Adrenal gland (tissue), 12 donors: ENCODE data around the gene NDUFS6. TPM values are rescaled to one million over a fixed set of nuclear protein-coding genes. Genes with fewer than 3 reads are reported as not detected.

Source experiments
- DNase-seq, 7 donors: peaks; one replicate each; pipeline ENCODE4 v3.0.0-alpha.2; 2019 to 2020
- H3K27ac ChIP-seq, 5 donors: fragments of 200-600 bp; sonication (generic) in 4 of 5; 1 replicate in 3 of 5; 2 replicates in 2 of 5; pipeline versions ENCODE4 v1.5.1 to v1.8.0; 2016 to 2020; ENCODE audit warnings: mild to moderate bottlenecking in 1 of 5
- H3K27me3 ChIP-seq: fragments of 200-600 bp; 2 replicates; pipeline ENCODE4 v1.8.0; 2021
- H3K36me3 ChIP-seq, 2 donors: fragments of 200-600 bp; replicated peaks in 1 of 2; 1 replicate in 1 of 2; 2 replicates in 1 of 2; pipeline versions ENCODE4 v1.5.1 to v1.8.0; 2018 to 2022
- H3K4me1 ChIP-seq, 2 donors: fragments of 200-600 bp; replicated peaks in 1 of 2; 1 replicate in 1 of 2; 2 replicates in 1 of 2; pipeline versions ENCODE4 v1.5.1 to v1.8.0; 2018 to 2021
- H3K4me3 ChIP-seq, 4 donors: fragments of 200-600 bp; sonication (generic) in 3 of 4; one replicate each; pipeline ENCODE4 v1.5.1; 2016 to 2018
- H3K9me3 ChIP-seq, 3 donors: fragments of 200-600 bp; sonication (generic) in 1 of 3; replicated peaks in 1 of 3; 1 replicate in 2 of 3; 2 replicates in 1 of 3; pipeline versions ENCODE4 v1.5.1 to v1.8.0; 2016 to 2021
- CTCF ChIP-seq, 6 experiments: fragments of 450-650 bp in 4 of 6; fragments of 200-600 bp in 2 of 6; sonication (generic) in 1 of 6; IDR thresholded peaks; 1 replicate in 5 of 6; 2 replicates in 1 of 6; pipeline versions ENCODE4 v1.5.1 to v1.8.0; 2016 to 2021; ENCODE audit warnings: antibody characterized with exemption in 6 of 6, mild to moderate bottlenecking in 2 of 6, moderate library complexity in 1 of 6
- POLR2A ChIP-seq, 2 donors: fragments of 450-650 bp; IDR thresholded peaks; one replicate each; pipeline ENCODE4 v1.6.1; 2017; ENCODE audit warnings: antibody characterized with exemption in 2 of 2, mild to moderate bottlenecking in 2 of 2, moderate library complexity in 1 of 2
- WGBS, 4 donors: extraction: QIAGEN DNeasy Blood & Tissue Kit in 2 of 4; methylation state at CpG; one replicate each; pipeline versions ENCODE4 v1.1.5 to v1.1.7; 2013 to 2017; 5-methylcytosine and 5-hydroxymethylcytosine counted together
- intact Hi-C, 2 donors: fragments of 100-400 bp; cut with DNase I; formaldehyde crosslinking; loops; one replicate each; pipeline versions ENCODE4 v1.14.1 to v1.15.0; 2022 to 2023
- polyA plus RNA-seq, 3 donors: library from polyadenylated mRNA; stranded (reverse); fragments of 200-250 nt in 2 of 3; fragments of 350-450 nt in 1 of 3; fragmentation: Illumina TruSeq in 1 of 3; extraction: RNeasy Lipid Tissue Mini Kit (QIAGEN cat#74804) in 1 of 3; gene quantifications; one replicate each; pipeline ENCODE4 v1.2.3, GENCODE V29; 2013 to 2014
- total RNA-seq, 9 donors: library from RNA; depleted of rRNA in 4 of 9; stranded (reverse); fragments of >200 nt in 4 of 9; fragments of 120-200 nt in 1 of 9; fragmentation: NEBNext Ultra II Directional in 1 of 9; extraction: Animal tissue kit (Norgen Biotek cat#: 25700) in 1 of 9; gene quantifications; one replicate each; pipeline versions ENCODE4 v1.1.0 to v1.2.4, GENCODE V29; 2013 to 2023
- donor health status: healthy with polysubstance abuse.
- donor health status: Bipolar disorder and iron deficiency.
- donor health status: DM: yes; HTN: yes; CAD: no.
- donor health status: DM: no; HTN: no; CAD: no.
- donor health status: DM: no; HTN: no; CAD: no.
- donor health status: DM: yes; HTN: yes; CAD: no.

The NDUFS6 gene
- total and polyA plus RNA-seq, 12 donors = 23.3 to 75.8 (median 37.9) TPM

GRCh38 chr5:1765880-1766235 is 35.3 kb upstream of the NDUFS6 start:
- intact Hi-C loops = loop anchor here in 1 of 2 donors (10.0 kb wide), 1 partner anchor 269 kb away; no protein-coding TSS in a partner anchor
- H3K4me3 ChIP-seq = no peak overlapping the region
- DNase-seq = no peak
- H3K27me3 ChIP-seq = no peaks in the 10 kb centered on the region
- 83 to 100% (median 98%) methylated on average over 2 to 3 of the region's 3 CpGs for WGBS, 4 donors
- no peaks in the 10 kb centered on the region for H3K9me3 ChIP-seq
- no peaks in the 10 kb centered on the region for H3K36me3 ChIP-seq
- no peaks in the 10 kb centered on the region for H3K4me1 ChIP-seq
- TF ChIP-seq POLR2A (IDR thresholded peaks at IDR 0.05) (no peak), CTCF (IDR thresholded peaks at IDR 0.05) (no peak)
- H3K27ac ChIP-seq = no peak overlapping the region

GRCh38 chr5:1767524-1768282 is 33.5 kb upstream of the NDUFS6 start:
- intact Hi-C loops = loop anchor here in 1 of 2 donors (10.0 kb wide), 1 partner anchor 267 kb away; no protein-coding TSS in a partner anchor
- DNase-seq = no peak
- Histone ChIP-seq H3K9me3 (no peaks in the 10 kb centered on the region), H3K27me3 (no peaks in the 10 kb centered on the region), H3K4me3 (no peak overlapping the region), H3K4me1 (no peaks in the 10 kb centered on the region), H3K36me3 (no peaks in the 10 kb centered on the region), H3K27ac (no peak overlapping the region)
- TF ChIP-seq POLR2A (IDR thresholded peaks at IDR 0.05) (no peak), CTCF (IDR thresholded peaks at IDR 0.05) (no peak)
- WGBS, 4 donors = 60 to 65% (median 63%) methylated on average over 7 to 16 of the region's 16 CpGs

- Histone ChIP-seq H3K4me1 (no peaks in the 10 kb centered on the region), H3K27me3 (no peaks in the 10 kb centered on the region), H3K27ac (no peak overlapping the region), H3K36me3 (no peaks in the 10 kb centered on the region), H3K4me3 (no peak overlapping the region), H3K9me3 (no peaks in the 10 kb centered on the region)
- no peak for DNase-seq
- 82 to 85% (median 84%) methylated on average over 13 to 35 of the region's 35 CpGs for WGBS, 4 donors
- no peak for TF ChIP-seq POLR2A (IDR thresholded peaks at IDR 0.05)
- no peak for TF ChIP-seq CTCF (IDR thresholded peaks at IDR 0.05)
- intact Hi-C loops = loop anchor here in 1 of 2 donors (10.0 kb wide), 1 partner anchor 266 kb away; no protein-coding TSS in a partner anchor
Observed at GRCh38 chr5:1768283-1769000, 32.8 kb upstream of the NDUFS6 start.

GRCh38 chr5:1769017-1769640 is 32.1 kb upstream of the NDUFS6 start:
- H3K4me3 ChIP-seq = no peak overlapping the region
- H3K4me1 ChIP-seq = no peaks in the 10 kb centered on the region
- 87 to 95% (median 94%) methylated on average over 20 to 54 of the region's 54 CpGs for WGBS, 4 donors
- no peak overlapping the region for H3K27ac ChIP-seq
- intact Hi-C loops = loop anchor here in 1 of 2 donors (10.0 kb wide), 1 partner anchor 266 kb away; no protein-coding TSS in a partner anchor
- no peak for DNase-seq
- TF ChIP-seq CTCF (IDR thresholded peaks at IDR 0.05) = no peak
- TF ChIP-seq POLR2A (IDR thresholded peaks at IDR 0.05) = no peak
- no peaks in the 10 kb centered on the region for H3K36me3 ChIP-seq
- H3K27me3 ChIP-seq = no peaks in the 10 kb centered on the region
- no peaks in the 10 kb centered on the region for H3K9me3 ChIP-seq
